Spleen (tissue), 7 donors: ENCODE measurements around the gene TREH.
A peak's percentile ranks its signal among the peaks of the same experiment; 100 is the strongest.

Source experiments
- POLR2A ChIP-seq, 3 donors: fragments of 450-650 bp; IDR thresholded peaks; one replicate each; pipeline ENCODE4 v1.5.1; 2017; ENCODE audit warnings: antibody characterized with exemption in 3 of 3, mild to moderate bottlenecking in 1 of 3
- POLR2AphosphoS5 ChIP-seq, 3 donors: sonication (generic); formaldehyde crosslinking; IDR thresholded peaks; one replicate each; pipeline ENCODE4 v1.5.1; 2017; ENCODE audit warnings: antibody characterized with exemption in 3 of 3
- TF ChIP-seq, protein P1 (sequence below), 11 experiments: fragments of 200-600 bp in 7 of 11; fragments of 450-650 bp in 4 of 11; sonication (generic) in 4 of 11; IDR thresholded peaks in 8 of 11; conservative IDR thresholded peaks in 3 of 11; 1 replicate in 7 of 11; 2 replicates in 4 of 11; pipeline versions ENCODE4 v1.4.0 to v1.8.0; 2016 to 2021; ENCODE audit warnings: antibody characterized with exemption in 11 of 11, inconsistent platforms in 4 of 11, mild to moderate bottlenecking in 1 of 11
- donor health status: DM: no; HTN: no; CAD: no; lungs with moderate emphysema.
- donor health status: DM: no; HTN: no; CAD: no.
- donor health status: DM: no; HTN: no; CAD: no.

DNA sequence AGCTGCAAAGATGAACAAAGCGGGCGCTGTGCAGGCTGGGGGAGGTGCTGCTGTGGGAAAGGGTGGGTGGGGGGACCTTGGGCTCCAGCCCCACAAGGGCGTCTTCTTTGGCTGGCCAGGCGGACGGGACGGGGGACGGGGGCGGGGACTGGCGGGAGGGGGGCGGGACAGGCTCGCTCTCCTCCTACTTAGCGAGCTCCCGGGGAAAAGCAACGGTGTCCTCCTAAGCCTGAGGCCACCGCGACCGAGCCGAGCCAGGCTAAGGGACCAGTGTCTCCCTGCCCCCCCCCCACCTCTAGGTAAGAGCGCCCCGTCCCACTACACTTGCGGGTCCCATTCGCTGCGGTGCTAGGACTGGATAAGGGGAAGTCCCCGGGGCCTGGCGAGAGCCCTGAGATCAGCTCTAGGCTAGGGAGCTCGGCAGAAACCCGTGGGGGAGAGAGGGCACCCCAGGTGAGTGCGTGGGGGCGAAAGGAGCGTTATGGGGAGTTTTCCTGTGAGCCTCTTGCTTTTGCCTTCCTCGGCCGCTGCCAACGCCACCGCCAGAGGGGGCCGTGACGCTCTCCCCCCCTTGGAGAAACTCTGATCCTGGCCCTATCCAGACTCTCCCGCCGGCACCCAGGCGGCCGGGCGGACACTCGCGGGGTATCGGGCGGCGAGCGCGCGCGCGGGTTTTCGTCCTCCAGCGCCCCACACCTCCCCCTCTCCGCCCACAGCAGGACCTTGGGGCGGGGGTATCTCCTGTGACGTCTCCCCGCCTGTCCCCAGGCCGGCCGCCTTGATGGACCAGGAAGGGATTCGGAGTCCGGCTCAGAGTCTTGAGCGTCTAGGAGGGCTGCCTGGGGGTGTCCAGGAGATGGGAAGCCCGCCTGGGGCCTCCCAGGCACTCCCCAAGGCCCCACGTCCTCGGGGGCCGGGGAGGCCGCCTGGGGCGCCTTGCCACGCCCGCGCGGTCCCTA lies 71.8 kb downstream of the TREH start, which contains the start of gene PHLDB1:
- TF ChIP-seq, protein P1, sequence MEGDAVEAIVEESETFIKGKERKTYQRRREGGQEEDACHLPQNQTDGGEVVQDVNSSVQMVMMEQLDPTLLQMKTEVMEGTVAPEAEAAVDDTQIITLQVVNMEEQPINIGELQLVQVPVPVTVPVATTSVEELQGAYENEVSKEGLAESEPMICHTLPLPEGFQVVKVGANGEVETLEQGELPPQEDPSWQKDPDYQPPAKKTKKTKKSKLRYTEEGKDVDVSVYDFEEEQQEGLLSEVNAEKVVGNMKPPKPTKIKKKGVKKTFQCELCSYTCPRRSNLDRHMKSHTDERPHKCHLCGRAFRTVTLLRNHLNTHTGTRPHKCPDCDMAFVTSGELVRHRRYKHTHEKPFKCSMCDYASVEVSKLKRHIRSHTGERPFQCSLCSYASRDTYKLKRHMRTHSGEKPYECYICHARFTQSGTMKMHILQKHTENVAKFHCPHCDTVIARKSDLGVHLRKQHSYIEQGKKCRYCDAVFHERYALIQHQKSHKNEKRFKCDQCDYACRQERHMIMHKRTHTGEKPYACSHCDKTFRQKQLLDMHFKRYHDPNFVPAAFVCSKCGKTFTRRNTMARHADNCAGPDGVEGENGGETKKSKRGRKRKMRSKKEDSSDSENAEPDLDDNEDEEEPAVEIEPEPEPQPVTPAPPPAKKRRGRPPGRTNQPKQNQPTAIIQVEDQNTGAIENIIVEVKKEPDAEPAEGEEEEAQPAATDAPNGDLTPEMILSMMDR (IDR thresholded peaks at IDR 0.05 in 8 of 11, conservative IDR thresholded peaks at IDR 0.05 in 3 of 11) = peak in 8 of 11 experiments; percentile 31 to 73 (median 56)
- no peak for TF ChIP-seq POLR2A (IDR thresholded peaks at IDR 0.05)
- peak in 2 of 3 donors; percentile 33 to 66 for TF ChIP-seq POLR2AphosphoS5 (IDR thresholded peaks at IDR 0.05)
